Coronary artery (tissue), 2 donors: ENCODE measurements around the gene CCDC68.
"Not testable (repeated sequence)": the region's sequence is repeated elsewhere in the genome, so short reads cannot be mapped to it uniquely, and the experiment has no call there.

Experiments
- DNase-seq: peaks from one replicate; pipeline ENCODE4 v3.0.0-alpha.2; 2017; ENCODE audit warnings: low spot score
- H3K27ac ChIP-seq, 2 donors: fragments of 200-600 bp; sonication (generic); one replicate each; pipeline ENCODE4 v1.5.1; 2016 to 2019
- H3K4me3 ChIP-seq: fragments of 200-600 bp; sonication (generic); 2 replicates; pipeline ENCODE4 v1.5.1; 2016; ENCODE audit warnings: mild to moderate bottlenecking, moderate library complexity
- CTCF ChIP-seq: fragments of 200-600 bp; sonication (generic); IDR thresholded peaks from one replicate; pipeline ENCODE4 v1.5.1; 2019; ENCODE audit warnings: antibody characterized with exemption

Gene CCDC68

GRCh38 chr18:54872681-54873080, 86.6 kb downstream of the CCDC68 start:
- Histone ChIP-seq H3K4me3 (no peak overlapping the region), H3K27ac (no peak overlapping the region)
- no peak for DNase-seq
- no peak for TF ChIP-seq CTCF

GRCh38 chr18:54871231-54871630, 88.0 kb downstream of the CCDC68 start:
- no peak for TF ChIP-seq CTCF
- DNase-seq, result no peak
- Histone ChIP-seq H3K4me3 (no peak overlapping the region), H3K27ac (no peak overlapping the region)

- no peak for DNase-seq
- Histone ChIP-seq H3K4me3 (no peak overlapping the region), H3K27ac (no peak overlapping the region)
- no peak for TF ChIP-seq CTCF
These were observed 92.1 kb downstream of the CCDC68 start for GRCh38 chr18:54867131-54867530.

GRCh38 chr18:54860941-54861340, 98.3 kb downstream of the CCDC68 start:
- no peak overlapping the region for H3K27ac ChIP-seq
- no peak for TF ChIP-seq CTCF
- no peak for DNase-seq
- no peak overlapping the region for H3K4me3 ChIP-seq

GRCh38 chr18:54859667-54860421, 99.4 kb downstream of the CCDC68 start:
- TF ChIP-seq CTCF, result no peak
- no peak for DNase-seq
- H3K4me3 ChIP-seq, result no peak overlapping the region
- no peak overlapping the region for H3K27ac ChIP-seq

GRCh38 chr18:54857499-54857898, 101.8 kb downstream of the CCDC68 start:
- TF ChIP-seq CTCF, result no peak
- no peak for DNase-seq
- Histone ChIP-seq H3K4me3 (no peak overlapping the region), H3K27ac (no peak overlapping the region)

- H3K27ac ChIP-seq, result no peak overlapping the region
- TF ChIP-seq CTCF, result no peak
- no peak overlapping the region for H3K4me3 ChIP-seq
- DNase-seq, result no peak
These were observed 103.1 kb downstream of the CCDC68 start for GRCh38 chr18:54856105-54856646.

GRCh38 chr18:54855050-54855449, 104.2 kb downstream of the CCDC68 start:
- H3K27ac ChIP-seq, H3K4me3 ChIP-seq, DNase-seq: not testable (repeated sequence)
